Raji (cell line): ENCODE measurements around the gene ZNF2.

ENCODE experiments used
- POLR2A ChIP-seq: IDR thresholded peaks from 2 replicates; pipeline ENCODE4 v1.6.1; 2011; ENCODE audit warnings: low read depth, low read length, control low read depth; ENCODE audit not compliant: insufficient read depth

The ZNF2 gene

DNA sequence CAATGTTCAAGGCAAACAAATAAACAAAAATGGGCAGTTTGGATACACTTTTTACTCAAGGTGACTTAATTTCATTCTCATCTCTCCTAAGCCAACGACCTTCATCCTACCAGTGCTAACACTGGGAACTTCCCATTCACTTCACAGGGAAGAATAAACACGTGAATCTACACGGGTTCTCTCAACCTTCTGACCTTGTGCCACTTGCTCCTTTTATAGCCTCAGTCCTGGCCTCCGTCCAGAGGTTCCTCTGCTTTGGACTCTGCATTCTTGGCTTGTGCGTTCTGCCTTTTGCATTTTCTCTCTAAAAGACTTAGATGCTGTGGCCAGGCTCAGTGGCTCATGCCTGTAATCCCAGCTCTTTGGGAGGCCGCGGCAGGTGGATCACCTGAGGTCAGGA, 13.8 kb downstream of the ZNF2 start:
- TF ChIP-seq POLR2A = no peak

DNA sequence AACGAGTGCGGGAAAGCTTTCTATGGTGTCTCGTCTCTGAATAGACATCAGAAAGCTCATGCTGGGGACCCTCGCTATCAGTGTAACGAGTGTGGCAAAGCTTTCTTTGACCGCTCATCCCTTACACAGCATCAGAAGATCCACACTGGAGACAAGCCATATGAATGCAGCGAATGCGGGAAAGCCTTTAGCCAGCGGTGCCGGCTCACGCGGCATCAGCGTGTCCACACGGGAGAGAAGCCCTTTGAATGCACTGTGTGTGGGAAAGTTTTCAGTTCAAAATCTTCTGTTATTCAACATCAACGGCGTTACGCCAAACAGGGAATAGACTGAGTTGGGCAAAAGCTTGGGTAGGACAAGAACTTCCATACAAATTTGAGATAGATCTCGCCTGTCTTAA, 16.2 kb downstream of the ZNF2 start:
- TF ChIP-seq POLR2A = no peak

DNA sequence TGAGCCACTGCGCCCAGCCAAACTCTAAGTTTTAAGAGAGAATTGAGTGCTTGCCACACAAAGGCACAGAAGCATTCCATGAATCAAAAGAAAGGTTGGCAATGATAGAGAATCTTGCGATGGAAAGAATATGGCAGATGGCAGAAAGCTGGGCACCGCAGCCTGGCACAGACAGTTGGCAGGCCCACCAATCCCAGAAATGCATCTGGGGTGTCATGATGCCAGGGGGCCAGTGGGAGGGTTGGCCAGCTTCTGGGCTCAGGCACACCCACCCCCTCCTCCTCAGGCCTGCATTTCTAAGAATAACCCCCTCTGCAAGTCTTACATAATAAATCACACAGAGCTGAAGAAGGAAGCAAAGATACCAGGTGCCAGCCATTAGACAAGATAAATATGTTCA, 19.6 kb downstream of the ZNF2 start:
- no peak for TF ChIP-seq POLR2A

DNA sequence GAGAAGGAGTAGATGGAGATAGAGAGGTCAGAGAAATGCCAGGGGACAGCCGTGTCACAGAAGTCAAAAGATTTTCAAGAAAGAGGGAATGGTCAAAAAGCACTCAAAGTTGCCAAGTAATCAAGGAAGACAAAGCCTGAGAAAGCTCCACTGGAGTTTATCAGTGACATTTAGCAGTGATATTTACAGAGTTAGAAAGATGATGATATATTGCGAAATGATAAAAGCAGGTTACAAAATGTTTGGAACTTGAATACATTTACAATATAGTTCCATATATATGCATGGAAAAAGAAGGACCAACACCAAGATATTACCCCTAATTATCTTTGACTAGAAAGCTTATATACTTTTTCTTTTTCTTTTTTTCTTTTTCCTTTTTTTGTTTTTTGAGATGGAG, 20.4 kb downstream of the ZNF2 start:
- TF ChIP-seq POLR2A = no peak

DNA sequence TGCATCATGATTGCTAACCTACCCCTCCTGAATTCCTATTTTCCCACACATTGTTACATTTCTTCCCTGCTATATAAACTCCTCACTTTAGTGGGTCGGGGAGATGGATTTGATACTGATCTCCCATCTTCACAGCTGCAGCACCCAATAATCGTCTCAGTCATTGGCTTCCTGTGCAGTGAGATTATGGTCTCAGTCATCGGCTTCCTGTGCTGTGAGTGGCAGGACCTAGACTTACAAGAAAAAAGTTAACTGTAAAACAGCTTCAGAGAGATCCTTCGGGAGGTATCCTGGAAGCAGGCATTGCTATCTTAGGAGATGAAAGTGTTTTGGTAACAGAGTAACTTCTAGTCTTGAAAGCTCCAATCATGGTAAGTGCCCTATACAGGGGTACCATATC, 38.3 kb downstream of the ZNF2 start:
- no peak for TF ChIP-seq POLR2A

DNA sequence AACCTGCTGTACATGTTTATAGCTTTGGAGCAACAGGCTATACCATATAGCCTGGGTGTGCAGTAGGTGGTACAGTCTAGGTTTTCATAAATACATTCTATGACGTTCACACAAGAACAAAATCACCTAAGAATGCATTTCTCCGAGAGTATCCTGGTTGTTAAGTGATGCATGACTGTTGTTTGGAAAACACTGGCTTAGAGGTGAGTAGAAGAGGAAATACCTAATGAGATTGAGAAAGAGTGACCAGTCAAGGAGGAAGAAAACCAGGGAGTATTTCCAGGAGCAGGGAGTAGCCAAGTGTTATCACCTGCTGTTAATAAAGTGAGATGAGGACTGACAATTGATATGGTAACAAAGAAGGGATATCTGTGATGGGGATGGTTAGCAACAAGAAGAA, 38.8 kb downstream of the ZNF2 start:
- TF ChIP-seq POLR2A = no peak

DNA sequence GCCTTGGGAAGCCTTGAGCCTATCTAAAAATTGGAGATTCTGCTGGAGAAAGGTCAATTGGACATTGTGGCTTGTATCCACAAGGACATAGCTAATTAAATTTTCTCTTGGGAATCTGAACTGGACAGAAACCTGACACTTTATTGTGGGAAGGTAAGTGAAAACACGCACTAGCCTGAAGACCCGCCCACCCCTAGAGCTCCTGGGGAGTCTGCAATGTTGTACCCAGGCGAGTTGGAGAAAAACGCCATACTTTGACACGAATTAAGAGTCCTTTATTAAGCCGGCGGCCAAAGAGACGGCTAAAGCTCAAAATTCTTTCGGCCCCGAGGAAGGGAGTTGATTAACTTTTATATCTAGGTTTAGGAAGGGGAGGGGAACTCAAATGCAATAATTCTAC, 40.5 kb downstream of the ZNF2 start:
- TF ChIP-seq POLR2A = no peak

DNA sequence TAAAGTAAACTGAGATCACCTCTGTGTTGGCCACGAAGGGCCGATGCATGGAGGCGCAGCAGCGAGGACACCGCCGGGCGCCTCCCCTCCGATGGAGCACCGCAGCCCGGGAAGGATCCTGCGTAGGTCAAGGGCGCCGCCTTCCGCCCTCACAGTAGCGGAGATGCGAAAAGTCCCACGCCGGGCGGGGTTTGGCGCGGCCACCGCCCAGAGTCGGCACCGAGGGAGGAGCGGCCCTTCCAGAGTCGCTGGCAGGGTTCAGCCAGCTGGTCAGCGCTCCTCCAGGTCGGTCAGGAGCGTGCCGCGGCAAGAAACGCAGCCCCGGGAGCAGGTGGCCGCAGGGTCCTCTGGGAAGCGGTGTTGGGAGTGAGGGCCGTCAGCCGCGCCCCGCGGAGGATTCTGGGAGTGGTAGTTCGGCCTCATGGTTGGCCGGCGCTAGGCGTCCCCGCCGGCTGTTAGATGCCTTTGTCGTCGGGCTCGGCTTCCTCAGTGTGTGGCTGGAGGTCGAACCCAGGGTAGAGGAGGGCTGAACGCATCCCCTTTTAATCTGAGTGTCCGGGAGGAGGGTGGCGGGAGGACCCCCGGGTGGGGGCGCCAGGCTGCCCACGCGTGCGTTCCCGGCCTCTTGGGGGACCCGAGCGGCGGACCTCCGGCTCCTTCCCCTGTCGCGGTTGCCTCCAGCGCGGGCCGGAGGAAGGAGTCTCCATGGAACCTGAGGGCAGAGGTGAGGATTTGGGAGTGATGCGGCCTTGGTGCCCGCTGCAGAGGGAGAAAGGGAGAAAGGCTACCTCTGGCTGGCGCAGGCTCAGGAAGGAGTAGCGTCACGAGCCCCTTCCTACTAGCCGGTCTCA, 41.7 kb downstream of the ZNF2 start, which contains the start of gene ZNF892:
ZNF892 (plus strand) TSS at position 411 of the 851 bp plus-strand sequence; CDS start at position 706, 295 bp downstream.
- TF ChIP-seq POLR2A = peak; percentile 78

DNA sequence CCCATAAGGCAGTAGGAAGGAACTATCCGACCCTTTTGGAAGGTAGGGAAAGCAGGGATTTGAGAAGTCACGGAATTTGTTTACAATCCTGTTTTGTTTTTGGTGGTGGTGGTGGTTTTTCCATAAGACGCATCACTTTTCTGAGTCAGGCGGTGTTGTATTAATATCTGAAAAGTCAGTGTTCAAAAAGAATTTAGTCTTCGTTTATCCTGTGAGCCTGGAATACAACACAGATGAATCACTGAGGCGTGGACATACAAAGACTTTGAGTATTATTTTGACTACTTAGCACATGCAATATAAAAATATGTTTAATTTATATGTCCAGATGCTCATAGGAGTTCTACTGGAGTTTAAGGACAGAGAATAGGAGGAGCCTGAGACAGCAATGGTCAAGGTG, 42.5 kb downstream of the ZNF2 start:
- TF ChIP-seq POLR2A = no peak

DNA sequence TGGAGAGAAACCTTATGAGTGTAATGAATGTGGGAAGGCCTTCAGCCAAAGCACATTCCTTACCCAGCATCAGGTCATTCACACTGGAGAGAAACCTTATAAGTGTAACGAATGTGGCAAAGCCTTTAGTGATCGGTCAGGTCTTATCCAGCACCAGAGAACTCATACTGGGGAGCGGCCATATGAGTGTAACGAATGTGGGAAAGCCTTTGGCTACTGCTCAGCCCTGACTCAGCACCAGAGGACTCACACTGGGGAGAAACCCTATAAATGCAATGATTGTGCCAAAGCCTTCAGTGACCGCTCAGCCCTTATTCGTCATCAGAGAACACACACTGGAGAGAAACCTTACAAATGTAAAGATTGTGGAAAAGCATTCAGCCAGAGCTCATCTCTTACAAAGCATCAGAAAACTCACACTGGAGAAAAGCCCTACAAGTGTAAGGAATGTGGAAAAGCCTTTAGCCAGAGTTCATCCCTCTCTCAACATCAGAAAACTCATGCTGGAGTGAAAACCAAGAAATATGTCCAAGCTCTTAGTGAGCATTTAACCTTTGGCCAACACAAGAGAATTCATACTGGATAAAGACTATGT, 49.5 kb downstream of the ZNF2 start:
- TF ChIP-seq POLR2A = no peak

DNA sequence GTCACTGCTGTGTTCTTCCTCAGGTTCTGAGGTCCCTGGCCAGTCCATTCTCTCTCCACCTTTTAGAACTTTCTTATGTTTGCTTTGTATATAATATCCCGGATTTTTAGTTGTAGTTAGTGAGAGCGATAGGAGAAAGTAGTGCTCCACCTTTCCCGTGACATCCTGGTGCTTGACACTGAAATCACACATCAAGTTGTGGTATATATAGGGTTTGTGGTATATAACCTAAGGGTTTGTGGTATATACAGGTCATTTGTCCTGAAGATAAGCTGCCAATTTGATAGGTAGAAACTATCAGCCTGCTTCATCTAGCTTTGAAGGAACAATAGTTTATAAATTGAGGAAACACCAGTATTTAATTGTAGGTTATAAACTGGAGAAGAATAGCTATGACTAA, 54.8 kb downstream of the ZNF2 start:
- no peak for TF ChIP-seq POLR2A

DNA sequence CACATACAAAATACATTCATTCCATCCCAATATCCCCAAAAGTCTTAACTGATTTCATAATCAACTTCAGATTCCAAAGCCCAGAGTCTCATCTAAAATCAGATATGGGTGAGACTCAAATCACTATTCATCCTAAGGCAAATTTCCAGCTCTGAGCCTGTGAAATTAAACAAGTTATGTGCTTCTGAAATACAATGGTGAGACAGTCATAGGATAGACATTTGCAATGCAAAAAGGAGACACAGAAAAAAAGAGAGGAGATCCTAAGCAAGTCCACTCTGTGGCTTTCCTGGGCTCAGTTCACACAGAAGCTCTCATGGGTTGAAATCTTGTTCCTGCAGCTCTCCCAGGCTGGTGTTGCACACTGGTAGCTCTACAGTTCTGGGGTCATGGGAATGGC, 60.0 kb downstream of the ZNF2 start:
- TF ChIP-seq POLR2A = no peak

DNA sequence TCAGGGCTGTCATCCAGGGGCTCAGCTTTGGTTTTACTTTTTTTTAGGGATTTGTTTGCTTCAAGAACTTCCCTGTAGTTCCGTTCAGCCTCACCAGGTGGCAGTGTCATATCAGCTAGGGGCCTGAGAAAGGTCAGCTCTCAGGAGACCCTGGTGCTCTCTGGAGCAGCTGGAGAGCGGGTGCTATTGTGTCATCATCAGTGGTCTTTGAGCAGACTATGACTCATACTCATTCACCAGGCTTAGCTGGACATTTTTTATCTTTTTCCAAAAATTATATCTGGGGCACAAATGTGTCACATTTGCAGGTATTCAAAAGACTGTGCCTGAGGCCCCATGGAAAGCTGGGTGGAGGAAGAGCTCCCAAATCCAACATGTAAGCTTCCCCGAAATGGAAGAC, 66.1 kb downstream of the ZNF2 start:
- TF ChIP-seq POLR2A = no peak

DNA sequence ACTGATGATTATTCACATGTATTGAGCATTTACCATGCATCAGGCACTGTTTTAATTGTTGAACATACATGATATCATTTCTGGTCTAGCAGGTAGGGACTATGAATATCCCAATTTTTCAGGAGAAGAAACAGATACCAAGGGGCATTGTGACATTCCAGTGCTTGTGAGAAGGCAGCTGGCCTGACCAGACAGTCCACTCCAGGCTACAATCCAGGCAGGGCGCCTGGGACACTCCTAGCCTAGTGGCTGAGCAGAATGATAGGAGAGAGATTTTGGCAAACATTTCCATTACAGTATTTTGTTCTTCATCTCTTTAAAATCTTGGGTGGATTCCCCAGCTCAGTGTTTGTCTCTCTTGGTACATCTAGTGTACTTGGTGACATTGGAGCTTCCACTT, 66.6 kb downstream of the ZNF2 start:
- no peak for TF ChIP-seq POLR2A
